Ramos (cell line): ENCODE data around the gene TOMM7.

Experiments
- in situ Hi-C: fragments of 300-500 bp; cut with MboI; formaldehyde crosslinking; loops from one replicate; pipeline ENCODE4 v1.14.3; 2022; ENCODE audit warnings: low sequenced_read_pairs; ENCODE audit not compliant: unreplicated experiment

The TOMM7 gene

DNA sequence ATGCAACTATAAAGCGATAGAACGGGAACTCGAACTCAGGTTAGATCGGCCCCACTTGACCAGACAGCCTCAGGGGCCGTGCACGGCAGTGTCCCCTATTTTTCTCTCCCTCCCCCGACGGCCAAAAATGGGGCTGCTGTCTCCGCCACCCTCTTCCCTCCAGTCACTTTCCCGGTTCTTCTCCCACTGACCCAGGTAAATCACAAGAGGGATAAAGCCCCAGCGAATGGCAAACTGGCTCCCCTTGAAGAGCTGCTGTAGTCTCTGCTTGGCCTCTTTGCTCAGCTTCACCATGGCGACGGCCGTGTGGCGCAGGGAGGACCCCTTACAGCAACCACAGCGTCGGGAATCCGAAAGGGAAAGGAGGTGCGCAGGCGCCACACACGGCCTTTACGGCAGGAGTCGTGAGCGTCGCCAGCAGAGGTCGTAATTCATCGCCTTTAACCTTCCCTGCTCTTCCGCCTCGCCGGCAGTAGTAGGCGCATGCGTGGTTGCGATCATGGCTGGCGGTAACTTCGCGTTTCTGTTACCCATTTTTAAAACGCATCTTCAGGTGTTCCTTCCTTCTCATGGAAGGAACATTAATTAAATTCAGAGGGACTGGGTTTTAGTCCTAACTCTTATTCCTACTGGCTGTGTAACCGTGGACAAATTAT lies at the start of gene TOMM7:
Gene TOMM7, minus strand, starts transcription at position 364 of the 656 bp plus-strand sequence. Its CDS starts 70 bp downstream, at position 294.
- in situ Hi-C loops, result no loop called here

DNA sequence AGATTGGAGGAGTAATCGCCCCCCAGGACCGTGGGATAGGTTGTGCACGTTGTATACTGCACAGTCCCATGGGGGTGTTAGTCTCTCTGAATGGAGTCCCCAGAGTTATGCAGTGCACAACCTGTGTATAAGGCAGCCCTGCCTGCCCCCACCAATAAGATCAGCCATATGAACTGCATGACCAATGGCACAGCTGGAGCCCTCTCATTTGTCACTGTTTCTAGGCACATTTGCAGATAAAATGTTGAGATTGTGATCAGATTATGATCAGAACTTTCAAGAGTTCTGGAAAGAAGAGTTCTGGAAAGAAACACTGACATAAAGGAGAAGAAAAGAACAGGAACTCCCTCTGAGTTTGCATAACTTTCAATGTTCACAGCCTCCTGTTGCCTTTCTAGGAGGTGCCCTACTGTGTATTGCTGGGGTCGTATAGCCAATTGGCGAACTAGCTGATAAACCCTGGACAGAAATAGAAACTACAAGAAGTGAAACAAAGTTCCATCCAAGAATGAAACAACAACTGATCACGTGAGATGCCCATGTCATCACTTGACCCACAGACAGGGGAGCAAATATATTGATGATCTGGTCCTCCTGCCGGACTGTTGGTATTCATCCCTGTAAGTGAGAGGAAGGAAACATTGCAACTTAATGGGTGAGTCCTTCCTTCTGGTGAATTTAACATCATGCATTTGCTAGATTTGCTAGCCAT lies 49.6 kb upstream of the TOMM7 start:
- in situ Hi-C loops, result no loop called here

DNA sequence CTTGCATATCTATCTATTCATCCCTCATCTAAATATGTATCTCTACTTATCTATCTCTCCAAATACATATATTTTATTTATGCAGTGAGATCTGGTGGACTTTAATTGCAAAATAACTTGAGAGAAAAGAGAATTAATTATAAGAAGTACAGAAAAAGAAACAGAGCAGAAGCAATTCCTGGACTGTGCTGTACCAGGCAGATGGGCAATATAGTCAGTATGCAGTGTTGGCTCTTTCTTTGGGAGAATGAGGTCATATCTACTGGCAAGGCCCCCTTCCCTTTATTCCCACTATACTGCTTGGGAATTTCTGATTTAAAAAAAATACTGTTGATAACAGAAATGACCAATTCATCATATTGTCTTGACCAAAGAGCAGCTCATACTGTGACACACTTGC lies 49.0 kb upstream of the TOMM7 start:
- in situ Hi-C loops, result no loop called here

DNA sequence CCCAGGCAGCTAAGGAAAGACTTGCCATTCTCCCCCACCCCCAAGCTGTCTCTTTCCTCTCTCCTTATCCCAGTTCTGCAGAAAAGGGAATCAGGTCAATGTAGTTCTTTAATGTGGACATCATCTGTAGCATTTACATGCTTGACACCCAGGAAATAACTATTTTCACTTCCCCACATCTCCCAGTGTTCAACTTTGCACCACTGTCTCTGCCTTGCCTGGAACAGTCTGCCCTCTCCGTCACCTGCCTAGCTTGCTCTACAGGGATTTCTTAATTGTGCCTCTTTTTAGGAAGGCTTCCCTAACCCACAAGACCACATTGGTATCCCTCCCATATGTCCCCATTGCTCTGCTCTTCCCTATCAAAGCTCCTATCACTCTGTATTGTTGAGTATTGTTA lies 45.9 kb upstream of the TOMM7 start:
- in situ Hi-C loops, result no loop called here

DNA sequence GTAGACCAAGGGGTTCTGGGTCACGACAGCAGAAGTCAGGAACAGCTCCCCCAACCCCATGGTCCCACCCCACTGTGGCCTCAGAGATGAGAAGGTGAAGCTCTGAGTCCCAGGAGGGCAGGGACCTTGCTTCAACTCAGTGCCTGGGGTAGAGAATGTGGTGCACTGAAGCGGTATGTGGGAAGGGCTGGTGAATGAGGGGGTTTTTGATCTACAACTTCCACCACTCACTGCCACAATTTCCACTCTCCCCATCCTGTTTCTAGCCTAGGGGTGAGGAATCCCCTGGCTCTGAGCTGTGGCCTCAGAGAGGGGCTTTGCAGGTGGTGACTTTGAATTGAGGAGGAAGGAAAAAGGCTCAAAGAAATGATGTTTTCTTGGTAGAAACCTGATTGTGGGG lies 44.9 kb upstream of the TOMM7 start:
- in situ Hi-C loops, result no loop called here

DNA sequence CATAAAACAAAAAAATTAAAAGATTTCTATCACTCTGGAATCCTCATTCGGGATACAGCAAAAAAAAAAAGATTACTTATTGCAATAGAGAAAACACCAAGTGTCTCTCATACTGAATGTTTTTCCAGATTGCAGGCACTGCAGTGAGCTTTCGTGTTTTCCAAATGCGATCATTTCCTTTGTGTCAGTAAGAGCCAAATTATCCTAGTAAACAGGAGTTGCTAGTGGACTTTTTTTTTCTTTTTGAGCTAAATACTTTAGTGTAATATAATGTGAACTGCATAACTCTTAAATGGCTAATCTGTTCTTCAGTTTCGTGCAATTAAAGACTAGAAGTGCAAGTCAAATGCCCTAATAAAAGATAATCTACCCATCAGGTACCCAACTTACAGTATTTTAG lies 44.4 kb upstream of the TOMM7 start:
- in situ Hi-C loops, result no loop called here

DNA sequence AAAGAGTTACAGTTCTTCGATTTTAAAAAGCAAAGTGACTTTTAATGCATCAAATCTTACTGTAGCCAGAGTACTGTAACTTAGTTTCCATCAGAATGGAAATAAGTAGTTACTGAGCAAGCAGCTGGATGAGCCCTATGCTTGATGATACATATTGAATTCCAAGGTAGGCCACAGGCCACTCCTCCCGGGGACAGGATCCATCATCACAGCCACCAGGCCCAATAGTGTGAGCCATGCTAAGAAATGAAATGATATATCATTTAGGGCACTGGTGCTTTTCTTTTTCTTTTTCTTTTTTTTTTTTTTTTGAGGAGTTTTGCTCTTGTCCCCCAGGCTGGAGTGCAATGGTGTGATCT lies 42.9 kb upstream of the TOMM7 start:
- in situ Hi-C loops, result no loop called here

DNA sequence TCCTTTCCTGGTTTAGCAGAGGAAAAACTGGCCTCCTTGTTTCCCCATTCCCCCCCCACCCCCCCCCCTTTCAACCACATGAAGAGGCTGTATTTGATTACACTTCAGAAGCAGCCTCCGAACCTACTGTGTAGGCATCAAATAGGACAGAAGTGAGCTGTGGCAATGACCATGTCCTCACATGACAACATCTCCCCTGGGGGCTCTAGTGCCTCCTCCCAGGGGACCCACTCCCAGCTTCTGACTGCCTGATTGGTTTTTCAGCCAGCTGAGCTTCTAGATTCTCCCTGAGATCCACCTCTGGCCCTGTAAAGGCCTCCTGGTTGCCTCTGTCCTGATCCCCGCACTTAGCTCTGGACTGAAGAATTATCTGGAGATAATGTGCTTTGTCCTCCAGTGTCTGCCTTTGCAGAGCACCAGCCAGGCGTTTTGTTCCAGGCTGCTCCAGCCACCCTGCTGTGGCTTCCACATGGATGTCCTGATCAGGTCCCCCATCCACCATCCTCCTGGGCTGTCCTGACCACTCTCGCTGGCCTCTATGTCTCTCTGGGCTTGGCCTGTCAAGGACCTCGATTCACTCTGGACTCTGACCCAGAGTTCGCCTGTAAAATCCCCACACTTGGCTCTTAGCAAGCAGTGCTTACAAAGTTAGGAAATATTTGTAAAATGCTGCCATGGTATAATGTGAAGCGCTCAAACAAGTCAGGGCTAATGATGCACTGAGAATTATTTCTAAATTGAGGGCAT lies 42.4 kb upstream of the TOMM7 start:
- in situ Hi-C loops, result no loop called here

DNA sequence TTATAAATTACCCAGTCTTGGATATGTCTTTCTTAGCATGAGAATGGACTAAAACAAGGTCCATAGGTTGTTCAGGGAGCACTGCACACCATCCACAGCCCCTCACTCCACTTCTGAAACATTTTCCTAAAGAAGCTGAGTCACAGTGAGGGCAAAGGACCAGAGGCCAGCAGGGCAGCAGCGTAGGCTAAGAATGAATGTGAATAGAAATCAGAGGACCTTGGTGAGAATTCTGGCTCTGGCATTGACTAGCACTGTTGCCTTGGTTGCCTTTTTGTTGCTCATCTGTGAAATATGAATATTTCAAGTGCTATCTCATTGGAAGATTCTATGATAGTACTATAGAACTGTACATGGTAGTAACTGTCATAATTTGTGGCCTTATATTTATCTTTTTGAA lies 41.7 kb upstream of the TOMM7 start:
- in situ Hi-C loops, result no loop called here

DNA sequence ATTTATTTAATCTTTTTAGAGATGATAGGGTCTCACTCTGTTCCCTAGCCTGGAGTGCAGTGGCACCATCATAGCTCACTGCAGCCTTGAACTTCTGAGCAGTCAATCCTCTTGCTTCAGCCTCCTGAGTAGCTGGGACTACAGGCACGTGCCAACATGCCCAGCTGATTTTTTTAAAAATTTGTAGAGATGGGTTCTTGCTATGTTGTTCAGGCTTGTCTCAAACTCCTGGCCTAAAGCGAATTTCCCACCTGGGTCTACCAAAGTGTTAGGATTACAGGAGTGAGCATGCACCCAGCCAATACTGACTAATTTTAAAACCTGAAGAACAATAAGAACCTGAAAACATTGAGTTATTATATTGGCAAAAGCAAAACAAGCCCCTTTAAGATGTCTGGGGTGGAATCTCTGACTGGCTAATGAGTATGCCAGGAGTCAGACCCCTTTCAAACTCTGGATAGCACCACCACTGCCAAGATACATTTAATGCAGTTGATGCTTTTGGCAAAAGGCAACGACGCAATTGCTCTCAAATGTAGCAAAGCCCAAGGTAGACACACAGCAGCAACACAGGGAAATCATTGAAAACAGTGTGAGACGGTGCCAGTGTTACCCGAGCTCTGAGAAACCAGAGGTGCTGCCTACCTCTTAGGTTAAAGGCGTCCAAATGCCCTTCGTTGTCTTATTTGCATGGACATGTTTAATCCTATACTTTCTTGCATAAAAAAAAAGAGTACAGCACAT lies 40.7 kb upstream of the TOMM7 start:
- in situ Hi-C loops, result no loop called here

DNA sequence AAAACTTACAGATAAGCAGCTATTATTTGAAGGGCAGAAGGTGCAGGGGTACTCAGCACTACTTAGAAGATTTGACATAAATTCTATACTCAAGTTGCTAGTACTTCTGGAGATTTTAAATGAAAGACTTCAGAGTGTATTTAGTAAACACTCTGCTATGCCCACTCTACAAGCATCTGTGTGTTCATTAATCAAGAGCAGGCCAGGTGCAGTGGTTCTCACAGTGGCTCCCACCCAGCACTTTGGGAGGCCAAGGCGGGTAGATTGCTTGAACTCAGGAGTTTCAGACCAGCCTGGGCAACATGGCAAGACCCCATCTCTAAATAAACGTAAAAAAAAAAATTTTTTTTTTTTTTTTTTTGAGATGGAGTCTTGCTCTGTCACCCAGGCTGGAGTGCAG lies 38.9 kb upstream of the TOMM7 start:
- in situ Hi-C loops, result no loop called here

DNA sequence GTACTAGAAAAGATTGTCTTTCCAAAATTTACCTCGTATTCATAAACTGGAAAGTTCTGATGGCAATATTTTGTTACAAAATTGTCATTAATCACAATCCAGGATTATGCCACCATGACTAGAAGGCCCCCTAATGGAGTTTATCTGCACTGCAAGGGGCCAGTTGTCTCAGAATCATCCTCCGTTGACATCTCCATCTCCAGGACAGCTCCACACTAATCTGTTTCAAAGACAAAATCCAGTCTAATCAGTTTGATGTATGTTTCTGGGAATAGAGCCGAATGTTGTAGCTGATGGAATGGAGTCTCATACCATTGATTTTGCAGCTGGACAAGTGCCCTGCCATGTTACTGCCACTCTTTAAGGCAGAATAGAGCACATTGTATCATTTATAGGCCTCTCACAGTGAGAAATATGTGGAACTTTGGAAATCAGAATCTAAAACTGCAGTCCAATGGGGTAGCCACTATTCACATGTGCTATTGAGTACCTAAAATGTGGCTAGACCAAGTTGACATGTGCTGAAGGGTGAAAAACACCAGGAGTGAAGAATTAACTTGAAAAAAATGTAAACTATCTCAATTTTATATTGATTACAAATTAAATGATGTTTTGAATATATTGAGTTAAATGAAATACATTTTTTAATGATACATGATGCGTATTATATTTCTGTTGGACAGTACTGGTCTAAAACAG lies 38.3 kb upstream of the TOMM7 start:
- in situ Hi-C loops, result no loop called here

DNA sequence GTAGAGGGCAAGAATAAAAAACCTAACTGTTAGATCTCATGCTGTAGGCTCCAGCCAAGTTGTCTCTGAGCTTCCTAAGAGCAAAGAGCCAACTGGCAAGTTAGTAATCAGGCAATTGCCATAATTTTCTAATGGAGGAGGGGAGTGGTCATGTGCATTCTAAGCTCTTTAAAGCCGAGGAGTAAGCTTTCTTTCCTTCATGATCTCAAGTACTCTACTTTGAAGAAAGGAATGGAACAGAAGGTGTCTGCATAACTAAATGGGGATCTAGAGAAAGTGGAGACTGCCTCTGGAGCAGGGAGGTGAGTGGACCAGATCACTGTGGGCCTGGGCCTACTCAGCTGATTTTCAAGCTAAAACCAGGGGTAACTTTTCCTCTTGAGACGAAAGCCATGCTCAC lies 37.7 kb upstream of the TOMM7 start:
- in situ Hi-C loops, result no loop called here

DNA sequence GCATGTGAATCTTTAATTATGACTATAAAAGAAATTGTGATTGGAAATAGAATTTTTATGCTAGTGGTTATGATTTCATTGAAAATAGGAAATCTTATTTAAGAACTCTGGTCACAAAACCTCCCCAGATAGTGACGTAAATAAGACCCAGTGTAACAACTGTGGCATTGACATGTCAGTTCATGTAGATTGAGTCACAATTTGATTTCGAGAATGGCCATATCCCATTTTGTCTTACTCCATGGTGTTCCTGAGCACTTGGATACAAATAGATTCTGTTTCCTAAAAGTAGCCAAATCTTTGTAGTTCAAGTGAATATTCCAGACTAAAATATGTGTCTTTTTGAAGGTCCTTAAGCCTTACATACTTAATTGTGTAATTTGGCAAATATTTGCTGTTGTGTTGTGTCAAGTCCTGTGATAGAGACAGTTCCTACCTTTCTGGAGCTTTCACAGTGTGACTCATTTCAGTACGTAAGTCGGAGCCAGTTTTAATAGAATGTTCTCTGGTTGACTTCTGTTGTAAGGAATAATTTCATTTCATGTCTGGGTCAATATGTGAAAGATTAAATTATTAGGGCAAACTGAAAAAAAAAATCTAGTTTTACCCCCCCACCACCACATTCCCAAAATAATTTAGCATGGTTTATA lies 37.1 kb upstream of the TOMM7 start:
- in situ Hi-C loops, result no loop called here

DNA sequence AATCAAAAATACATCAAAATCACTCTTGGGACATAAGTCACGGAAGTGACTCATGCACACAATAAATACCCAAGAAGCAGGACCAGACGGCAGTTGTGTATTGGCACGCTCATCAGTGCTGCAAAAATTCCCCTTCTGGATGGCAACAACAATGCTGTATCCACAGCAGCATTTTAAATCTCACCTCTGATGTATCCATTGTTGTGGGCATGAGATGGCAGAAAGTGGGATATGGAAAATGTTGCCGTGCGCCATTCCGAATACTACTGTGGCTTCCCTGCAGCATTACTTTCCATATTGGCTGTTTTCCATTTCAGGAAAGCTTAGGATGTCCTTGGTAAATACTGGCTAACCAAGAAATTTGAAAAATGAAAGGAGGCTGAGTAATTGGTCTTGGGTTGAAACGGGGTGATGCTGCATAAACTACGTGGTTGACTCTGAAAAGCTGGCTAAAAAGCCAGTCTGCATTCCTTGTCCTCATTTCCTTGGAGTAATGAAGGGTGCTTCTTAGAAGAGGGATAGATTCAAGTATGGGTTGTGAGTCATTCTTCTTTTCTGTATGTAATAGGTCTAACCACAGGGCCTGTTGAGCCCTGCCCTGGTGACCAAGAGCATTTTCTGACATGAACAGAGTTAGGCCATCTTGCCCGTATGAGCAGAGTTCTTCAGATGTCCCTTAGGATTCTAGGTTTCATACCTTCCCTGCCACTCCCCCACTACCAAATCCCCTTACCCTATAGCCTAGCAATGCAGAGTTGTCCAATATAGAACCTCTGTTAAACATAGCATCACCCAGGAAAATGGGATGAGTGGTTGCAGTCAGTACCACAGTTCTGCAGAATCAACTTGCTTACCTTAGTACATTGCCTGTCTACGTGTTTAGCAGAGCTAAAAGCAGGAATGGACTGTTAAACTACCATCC lies 36.3 kb upstream of the TOMM7 start:
- in situ Hi-C loops, result no loop called here

DNA sequence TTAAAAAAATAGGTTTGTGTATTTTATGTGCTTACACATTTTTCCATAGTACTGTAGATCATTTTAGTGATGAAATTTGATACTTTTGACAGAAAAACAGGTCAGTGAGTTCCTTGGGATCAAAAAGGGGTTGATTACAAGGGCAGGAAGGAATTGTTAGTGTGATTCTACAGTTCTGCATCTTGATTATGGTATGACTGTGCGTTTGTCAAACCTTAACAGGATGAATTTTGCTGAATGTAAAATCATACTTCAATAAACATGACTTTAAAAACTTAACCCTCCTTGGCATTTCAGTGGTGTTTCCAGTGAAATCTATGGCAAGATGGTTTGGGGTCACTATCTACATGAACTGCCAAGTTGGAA lies 35.6 kb upstream of the TOMM7 start:
- in situ Hi-C loops, result no loop called here

DNA sequence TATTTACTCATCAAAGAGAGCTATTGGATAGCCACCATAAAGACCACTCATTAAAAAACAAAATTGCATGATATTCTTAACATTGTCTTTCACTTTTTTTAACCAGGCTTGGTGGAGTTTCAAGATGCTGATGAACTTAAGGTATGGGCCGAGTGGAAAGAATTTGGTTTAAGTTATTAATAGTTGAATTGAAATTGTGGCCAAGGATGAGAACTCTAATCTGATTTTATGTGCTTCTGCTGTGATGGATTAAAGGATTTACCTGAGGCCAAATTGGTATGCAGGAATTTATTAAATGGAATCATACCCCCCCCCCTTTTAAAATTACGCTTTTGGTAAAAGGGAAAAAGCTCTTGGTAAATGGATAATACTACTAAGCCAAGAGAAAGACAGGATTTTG lies 33.8 kb upstream of the TOMM7 start:
- in situ Hi-C loops, result no loop called here

DNA sequence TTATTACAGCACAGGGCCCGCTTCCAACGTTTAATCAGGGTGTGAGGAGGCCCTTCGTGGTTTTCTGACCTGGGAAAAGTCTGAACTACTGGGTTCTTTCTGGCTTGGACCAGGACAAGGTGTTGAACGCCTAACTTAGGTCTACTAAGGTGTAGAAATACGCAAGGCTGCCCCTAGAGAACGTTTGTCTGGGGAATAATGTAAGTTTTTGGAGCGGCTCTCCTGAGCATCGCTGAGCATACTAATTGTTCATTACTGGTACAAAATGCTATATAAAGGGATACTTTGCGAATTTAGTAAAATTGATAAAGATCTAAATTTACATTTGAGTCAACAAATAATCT lies 32.4 kb upstream of the TOMM7 start:
- in situ Hi-C loops, result no loop called here
